ENCODE measurements around the gene HS2ST1.

DNA sequence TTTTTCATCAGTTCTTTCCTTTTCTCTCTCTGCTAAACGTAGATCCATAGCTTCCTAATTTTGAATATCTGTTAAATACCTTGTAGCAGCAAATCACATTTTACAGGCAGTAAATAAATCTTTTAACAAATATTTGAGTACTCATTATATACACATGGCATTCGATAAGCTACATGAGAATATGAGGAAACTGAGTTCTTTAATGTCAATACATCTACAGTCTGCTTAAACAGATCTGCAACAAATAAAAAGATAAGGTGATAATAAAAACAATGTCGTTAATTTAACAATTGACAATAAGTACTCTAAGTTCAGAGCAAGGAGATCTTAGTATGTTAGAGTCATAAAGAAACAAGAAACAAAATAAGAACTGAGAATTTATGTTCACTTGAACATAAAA is 43.4 kb upstream of the HS2ST1 start:
- TF ChIP-seq, protein P1, sequence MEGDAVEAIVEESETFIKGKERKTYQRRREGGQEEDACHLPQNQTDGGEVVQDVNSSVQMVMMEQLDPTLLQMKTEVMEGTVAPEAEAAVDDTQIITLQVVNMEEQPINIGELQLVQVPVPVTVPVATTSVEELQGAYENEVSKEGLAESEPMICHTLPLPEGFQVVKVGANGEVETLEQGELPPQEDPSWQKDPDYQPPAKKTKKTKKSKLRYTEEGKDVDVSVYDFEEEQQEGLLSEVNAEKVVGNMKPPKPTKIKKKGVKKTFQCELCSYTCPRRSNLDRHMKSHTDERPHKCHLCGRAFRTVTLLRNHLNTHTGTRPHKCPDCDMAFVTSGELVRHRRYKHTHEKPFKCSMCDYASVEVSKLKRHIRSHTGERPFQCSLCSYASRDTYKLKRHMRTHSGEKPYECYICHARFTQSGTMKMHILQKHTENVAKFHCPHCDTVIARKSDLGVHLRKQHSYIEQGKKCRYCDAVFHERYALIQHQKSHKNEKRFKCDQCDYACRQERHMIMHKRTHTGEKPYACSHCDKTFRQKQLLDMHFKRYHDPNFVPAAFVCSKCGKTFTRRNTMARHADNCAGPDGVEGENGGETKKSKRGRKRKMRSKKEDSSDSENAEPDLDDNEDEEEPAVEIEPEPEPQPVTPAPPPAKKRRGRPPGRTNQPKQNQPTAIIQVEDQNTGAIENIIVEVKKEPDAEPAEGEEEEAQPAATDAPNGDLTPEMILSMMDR (IDR thresholded peaks at IDR 0.05), result no peak
- TF ChIP-seq POLR2A (IDR thresholded peaks at IDR 0.05), result no peak
